Amniotic stem cell (primary cell): ENCODE measurements around the gene SEMA3F.

ENCODE experiments used
- DNase-seq: peaks from one replicate; lab custom pipeline; 2025; lab: John Stamatoyannopoulos, UW

SEMA3F gene

GRCh38 chr3:50132421-50133282, 22.5 kb upstream of the SEMA3F start:
- DNase-seq: no peak

DNA sequence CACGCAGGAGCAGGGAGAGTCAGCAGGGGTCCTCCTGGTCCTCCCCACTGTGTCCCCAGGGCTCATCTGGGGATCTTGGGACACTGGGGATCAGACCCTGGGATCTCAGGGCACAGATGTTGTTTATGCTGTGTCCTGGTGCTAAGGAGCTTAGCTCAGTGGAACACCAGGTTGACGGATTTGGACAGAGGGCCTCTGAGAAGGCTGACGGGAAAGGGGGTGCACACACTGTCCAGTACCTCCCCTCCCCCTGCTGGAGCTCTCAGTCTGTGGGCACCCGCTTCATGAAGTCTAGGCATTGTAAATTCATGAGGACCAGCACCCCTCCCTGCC, 21.9 kb upstream of the SEMA3F start:
- DNase-seq: no peak

- DNase-seq: no peak
Measured at GRCh38 chr3:50134367-50134766, 20.8 kb upstream of the SEMA3F start.

GRCh38 chr3:50135964-50136363, 19.2 kb upstream of the SEMA3F start:
- DNase-seq: no peak

- no peak for DNase-seq
Measured at GRCh38 chr3:50136714-50137405, 18.3 kb upstream of the SEMA3F start.

DNA sequence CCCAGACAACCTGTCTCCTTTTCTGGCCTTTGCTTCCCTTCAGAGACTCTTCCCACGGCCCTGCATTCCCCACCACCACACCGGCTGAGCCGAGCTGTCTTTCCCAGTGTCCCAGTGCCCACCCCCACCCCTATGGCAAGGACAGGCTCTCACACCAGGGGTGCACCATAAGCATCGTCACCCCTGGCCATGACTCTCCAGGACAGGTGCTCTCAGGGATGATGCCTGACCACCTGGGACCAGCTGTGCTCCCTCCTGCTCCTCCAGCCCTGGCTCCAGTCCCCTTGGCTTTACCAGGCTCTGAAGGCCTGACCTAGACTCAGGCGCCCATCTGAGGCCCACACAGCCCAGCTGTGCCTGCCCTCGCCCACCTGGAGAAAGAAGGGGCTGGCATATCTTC, 17.6 kb upstream of the SEMA3F start:
- DNase-seq: no peak

- no peak for DNase-seq
Measured at GRCh38 chr3:50138266-50139200, 16.6 kb upstream of the SEMA3F start.

DNA sequence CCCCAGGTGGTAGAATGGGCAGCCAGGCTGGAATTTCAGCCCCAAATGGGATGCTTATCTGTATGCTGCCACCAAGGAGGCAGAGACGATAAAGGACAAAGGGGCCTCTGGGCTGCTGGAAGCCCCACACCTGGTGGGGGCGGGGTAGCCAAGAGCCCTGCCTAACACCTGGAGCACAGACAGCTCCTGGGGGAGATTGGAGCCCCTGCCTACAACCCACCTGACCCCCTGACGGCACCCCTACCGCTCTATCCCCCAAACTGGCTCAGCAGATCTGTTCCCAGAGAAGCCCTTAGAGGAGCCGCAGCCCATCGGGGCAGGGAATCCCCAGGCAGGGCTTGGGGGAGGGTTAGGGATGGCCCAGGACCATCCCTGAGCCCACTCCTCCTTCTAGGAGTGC, 15.8 kb upstream of the SEMA3F start:
- no peak for DNase-seq

- DNase-seq: no peak
Measured at GRCh38 chr3:50139718-50140423, 15.3 kb upstream of the SEMA3F start.

DNA sequence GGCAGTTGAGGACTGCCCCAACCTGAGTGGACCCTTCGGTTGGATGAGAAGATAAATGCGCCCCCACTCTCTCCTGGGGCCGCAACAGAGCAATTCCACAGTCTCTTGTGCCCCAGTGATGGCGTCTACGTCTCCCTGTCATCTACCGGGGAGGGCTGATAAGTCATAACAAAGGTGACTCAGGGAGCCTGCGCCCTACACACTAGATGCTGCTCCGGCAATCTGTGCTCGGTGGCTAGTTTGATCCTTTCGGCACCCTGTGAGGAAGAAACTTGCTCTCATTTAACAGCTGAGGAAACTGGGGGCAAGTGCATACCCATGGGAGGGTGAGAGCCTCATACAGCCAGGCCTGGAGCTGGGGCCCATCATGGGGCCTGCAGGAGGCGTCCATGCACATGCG, 14.1 kb upstream of the SEMA3F start:
- no peak for DNase-seq

DNA sequence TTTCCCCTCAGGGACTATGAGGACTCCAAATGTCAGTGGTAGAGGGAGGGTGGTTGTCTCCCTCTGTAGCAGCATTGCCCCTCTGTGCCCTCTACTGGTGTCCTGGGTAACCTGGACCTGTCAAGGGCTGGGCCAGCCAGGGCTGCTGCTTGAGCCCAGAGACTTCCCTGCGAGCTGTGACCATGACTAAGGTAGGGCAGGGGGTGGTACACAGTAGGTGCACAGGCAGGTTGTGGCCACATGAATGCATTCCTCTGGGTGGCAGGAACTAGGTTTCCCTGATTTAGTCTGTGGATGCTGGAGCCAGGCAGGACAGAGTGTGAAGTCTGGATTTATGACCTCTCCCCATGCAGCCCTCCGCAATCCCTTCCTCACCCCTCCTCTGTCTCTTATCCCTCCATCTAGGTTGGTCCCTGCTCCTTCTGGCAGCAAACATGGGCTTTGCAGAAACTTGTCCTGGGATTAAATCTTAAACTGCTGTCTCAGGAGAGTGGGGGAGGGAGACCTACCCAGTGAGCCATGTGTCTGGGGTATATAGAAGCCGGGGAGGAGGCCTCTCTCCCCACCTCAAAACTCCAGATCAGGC, 8.7 kb upstream of the SEMA3F start:
- DNase-seq: no peak

- no peak for DNase-seq
Measured at GRCh38 chr3:50147016-50147415, 8.1 kb upstream of the SEMA3F start.

GRCh38 chr3:50147447-50147846, 7.7 kb upstream of the SEMA3F start:
- DNase-seq: no peak

- DNase-seq: no peak
Measured at GRCh38 chr3:50147861-50148260, 7.3 kb upstream of the SEMA3F start.

DNA sequence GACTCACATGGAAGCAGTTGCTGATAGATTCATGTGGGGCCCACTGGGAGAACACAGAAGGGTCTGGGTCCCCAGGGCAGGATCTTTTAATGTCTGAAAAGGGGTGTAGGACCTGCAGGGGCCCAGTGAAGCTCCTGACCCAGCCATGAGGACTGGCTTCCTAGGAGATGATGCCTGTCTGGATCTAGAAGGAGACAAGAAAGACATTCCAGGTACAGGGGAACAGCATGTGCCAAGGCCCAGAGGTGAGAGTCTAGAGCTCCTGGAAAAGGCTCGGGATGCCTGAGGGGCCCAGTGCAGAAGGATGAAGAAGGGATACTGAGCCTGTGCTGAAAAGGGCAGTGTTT, 4.7 kb upstream of the SEMA3F start:
- no peak for DNase-seq

GRCh38 chr3:50150863-50151686, 4.0 kb upstream of the SEMA3F start:
- no peak for DNase-seq

DNA sequence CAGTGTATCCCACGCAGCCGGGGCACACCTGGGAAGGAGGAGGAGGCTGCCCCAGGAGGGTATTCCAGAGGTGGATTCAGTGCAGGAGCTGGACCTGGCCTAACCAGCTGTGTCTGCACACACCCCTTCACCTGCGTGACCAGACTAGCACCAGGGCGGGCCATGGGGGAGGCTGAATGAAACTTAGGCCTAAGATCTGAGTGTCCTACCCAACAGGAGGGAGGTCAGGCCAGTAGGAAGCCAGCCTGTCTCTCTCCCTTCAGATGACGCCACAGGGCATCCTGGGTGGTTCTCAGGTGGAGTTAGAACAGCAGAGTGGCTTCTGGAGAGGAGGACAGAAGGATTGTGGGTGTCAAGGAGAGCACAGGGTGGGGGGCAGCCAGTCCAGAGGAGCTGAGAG, 3.4 kb upstream of the SEMA3F start:
- DNase-seq: no peak

DNA sequence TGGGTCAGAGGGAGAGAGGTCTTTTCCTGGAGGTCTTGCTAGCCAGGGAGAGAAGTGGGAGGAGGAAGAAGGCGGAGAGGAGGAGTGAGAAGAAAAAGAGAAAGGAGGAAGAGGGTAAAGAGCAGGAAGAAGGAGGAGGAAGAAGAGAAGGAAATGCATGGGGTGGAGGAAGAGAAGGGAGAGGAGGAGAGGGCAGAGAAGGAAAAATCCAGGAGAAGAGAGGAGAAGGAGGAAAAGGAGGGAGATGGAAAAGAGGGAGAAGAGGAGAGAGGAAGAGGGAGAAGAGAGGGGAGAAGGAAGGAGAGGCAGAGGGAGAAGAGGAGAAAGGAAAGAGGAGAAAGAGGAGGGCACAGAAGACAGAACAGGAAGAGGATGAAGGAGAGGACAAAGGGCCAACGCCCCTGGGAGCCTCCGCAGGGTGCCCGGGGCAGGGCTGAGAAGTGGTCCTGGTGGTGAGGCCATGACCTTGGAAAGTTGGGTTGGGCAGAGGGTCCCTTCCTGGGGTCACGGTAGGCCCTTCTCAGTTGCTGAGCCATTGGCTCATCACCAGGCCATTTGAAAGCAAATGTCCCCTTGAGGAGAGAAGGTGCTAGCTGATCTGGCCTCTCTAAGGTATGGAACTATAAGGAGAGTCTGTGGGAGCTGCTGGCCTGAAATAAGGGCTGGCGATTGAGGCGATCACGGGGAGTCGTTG, 1.2 kb upstream of the SEMA3F start:
- no peak for DNase-seq

- DNase-seq: no peak
Measured at GRCh38 chr3:50154476-50154839, 666 bp upstream of the SEMA3F start.

- no peak for DNase-seq
Measured at GRCh38 chr3:50155491-50155878, 361 bp downstream of the SEMA3F start.
